ENCODE results near the gene ULBP2. TPM values are rescaled to one million over a fixed set of nuclear protein-coding genes. Genes with fewer than 3 reads are reported as not detected.

Gene ULBP2
- total RNA-seq, 1 donor from 2014 or later: 5.8 TPM

Other genes with a start within 250 kb of the ULBP2 start
- gene LATS1, start 223.9 kb upstream of the ULBP2 start, total RNA-seq: 6.6 and 8.5 TPM in 2 replicates
- 33.2 and 47.3 TPM in 2 replicates for gene NUP43, start 195.5 kb upstream of the ULBP2 start, total RNA-seq
- 130 and 165 TPM in 2 replicates for gene PCMT1, start 192.3 kb upstream of the ULBP2 start, total RNA-seq
- 20.1 and 30.6 TPM in 2 replicates for gene LRP11, start 77.7 kb upstream of the ULBP2 start, total RNA-seq
- under 0.01 and 0.07 TPM in 2 replicates for gene RAET1E, start 43.9 kb upstream of the ULBP2 start, total RNA-seq
- gene RAET1G, start 18.9 kb upstream of the ULBP2 start, total RNA-seq: 0.13 and 0.67 TPM in 2 replicates
- 0.11 and 0.20 TPM in 2 replicates for gene ULBP1, start 21.9 kb downstream of the ULBP2 start, total RNA-seq
- gene RAET1L, start 83.5 kb downstream of the ULBP2 start, total RNA-seq: not detected in 2 replicates
- 10.5 and 12.4 TPM in 2 replicates for gene ULBP3, start 127.1 kb downstream of the ULBP2 start, total RNA-seq
- gene PPP1R14C, start 201.0 kb downstream of the ULBP2 start, total RNA-seq: 0.04 TPM in 1 of 2 replicates, not detected in the other